ENCODE data around the gene SLC6A9.

Gene SLC6A9

GRCh38 chr1:43998000-43998378 lies 33.3 kb downstream of the SLC6A9 start:
- no peak for DNase-seq

DNA sequence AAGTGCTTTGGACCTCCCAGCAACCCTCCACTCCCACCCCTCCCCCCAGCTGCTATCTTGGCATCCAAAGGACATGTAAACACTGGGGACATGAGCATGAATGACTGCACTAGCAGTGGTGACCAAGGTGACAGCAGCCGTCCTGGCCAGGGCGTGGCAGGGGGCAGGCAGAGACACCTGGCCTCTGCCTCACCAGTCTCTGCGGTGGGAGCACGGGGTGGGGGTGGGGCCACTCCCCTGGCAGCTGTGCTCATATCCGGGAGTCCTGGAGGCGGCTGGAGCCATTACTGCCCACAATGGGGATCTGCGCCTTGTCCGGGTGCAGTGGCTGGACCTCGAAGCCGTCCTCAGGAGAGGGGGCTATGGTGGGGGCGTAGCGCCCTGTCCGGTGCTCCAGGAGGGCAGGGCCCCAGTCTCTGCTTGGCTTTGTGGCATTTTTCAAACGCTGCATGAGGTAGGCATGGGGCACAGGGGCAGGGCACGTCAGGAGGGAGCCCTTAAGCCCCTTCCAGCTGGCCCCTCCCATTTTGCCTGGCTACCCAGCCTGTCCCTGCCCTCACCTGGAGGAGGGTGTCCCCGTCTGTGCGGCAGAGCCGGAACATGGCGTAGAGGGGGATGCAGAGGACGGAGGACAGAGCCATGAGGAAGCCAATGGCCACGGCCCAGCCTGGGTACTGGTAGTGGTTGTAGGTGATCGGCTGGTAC lies 33.8 kb downstream of the SLC6A9 start:
- no peak for DNase-seq

DNA sequence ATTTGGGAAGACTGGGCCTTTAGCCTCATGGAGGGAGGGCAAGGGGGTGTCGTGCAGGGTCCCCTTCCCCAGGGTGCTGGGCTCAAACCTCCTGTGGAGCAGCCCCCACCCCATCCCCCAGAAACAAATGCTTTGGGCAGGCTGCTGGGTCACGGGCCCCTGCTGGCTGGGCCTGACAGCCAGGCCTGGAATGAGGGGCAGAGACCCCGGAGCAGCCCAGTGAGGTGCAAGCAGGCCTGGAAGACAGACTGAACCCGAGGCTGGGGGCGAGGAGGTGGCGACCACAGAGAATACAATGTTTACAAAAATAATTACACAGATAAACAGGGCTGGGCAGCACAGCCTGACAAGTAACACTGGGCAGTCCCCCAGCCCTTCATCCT lies 34.5 kb downstream of the SLC6A9 start:
- DNase-seq = no peak

GRCh38 chr1:43995984-43996732 lies 35.1 kb downstream of the SLC6A9 start:
- no peak for DNase-seq

DNA sequence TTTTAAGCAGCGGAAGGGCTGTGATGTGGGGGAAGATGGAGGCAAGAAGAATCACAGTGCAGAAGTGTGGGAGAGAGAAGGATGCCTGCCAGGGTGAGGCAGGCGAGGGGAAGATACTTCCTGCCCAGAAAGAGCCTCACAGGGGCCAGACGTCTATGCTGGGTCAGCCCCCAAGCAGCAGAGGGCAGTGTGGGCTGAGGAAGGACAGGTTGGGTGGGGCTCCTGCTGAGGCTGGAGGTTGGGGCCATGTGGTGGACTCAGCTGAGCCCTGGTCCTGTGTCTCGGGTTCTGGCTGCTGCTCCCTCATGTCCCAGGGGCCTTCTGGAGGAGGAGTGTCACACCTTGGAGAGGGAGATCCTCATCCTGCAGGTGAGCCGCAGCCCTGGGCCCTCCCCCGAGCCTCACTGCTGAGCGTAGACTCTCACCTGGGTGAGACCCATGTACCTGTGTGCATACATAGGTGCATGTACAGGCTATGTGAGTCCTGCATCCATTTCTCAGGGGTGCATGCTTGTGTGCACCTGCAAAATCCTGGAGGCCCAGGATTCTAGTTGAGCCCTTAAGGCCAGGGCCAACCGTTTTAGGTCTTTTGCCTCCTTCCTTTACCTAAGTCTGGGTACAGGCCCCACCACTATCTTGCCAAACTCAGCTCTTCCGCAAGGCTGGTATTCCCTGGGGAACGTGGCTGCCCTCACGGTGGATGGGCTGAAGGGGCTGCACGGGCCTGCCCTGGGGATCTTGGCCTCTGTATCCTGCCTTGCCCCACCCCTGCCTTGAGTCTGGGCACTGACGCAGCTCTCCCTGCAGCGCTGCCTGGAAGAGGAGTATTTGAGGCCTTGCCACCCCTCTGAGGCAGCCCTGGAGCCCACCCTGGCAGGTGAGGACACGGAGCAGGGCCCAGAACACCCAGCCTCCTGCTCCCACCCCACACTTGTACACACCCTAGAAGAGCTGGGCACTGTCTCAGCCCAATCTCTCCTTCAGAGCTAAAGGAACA lies 36.2 kb downstream of the SLC6A9 start:
- DNase-seq = no peak

DNA sequence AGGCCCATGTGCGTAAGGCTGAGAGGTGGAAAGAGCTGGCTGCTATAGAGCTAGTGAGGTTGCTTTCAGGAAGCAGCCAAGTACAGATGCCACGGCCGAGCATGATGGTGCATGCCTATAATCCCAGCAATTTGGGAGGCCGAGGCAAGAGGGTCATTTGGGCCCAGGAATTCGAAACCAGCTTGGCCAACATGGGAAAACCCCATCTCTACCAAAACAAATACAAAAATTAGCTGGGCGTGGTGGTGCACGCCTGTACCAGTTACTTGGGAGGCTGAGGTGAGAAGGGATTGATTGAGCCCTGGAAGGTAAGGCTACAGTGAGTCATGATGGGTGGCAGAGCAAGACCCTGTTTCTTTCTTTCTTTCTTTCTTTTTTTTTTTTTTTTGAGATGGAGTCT lies 37.2 kb downstream of the SLC6A9 start:
- DNase-seq = no peak

- DNase-seq = no peak
These were observed 37.9 kb downstream of the SLC6A9 start for GRCh38 chr1:43993206-43993914.

- no peak for DNase-seq
These were observed 38.8 kb downstream of the SLC6A9 start for GRCh38 chr1:43992232-43992995.

GRCh38 chr1:43991476-43992231 lies 39.6 kb downstream of the SLC6A9 start, which contains the start of gene CCDC24:
Gene CCDC24 (plus strand): TSS chr1:43991599. CDS start chr1:43991879, 280 bp downstream.
- DNase-seq = peak; percentile 58 to 68 (median 67)

DNA sequence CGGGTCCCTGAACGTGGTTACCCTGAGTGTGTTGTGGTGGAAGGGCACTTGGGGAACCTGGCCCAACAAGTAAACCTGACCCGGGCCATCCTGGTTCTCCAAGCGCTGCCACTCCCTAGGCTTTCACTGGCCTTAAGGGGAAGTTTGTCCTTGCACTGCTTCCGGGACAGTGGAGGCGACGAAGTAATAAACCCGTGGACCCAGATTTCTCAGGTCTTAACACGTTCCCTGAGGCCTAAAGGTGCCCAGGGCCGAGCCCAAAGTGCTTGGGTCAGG lies 40.1 kb downstream of the SLC6A9 start:
- no peak for DNase-seq

DNA sequence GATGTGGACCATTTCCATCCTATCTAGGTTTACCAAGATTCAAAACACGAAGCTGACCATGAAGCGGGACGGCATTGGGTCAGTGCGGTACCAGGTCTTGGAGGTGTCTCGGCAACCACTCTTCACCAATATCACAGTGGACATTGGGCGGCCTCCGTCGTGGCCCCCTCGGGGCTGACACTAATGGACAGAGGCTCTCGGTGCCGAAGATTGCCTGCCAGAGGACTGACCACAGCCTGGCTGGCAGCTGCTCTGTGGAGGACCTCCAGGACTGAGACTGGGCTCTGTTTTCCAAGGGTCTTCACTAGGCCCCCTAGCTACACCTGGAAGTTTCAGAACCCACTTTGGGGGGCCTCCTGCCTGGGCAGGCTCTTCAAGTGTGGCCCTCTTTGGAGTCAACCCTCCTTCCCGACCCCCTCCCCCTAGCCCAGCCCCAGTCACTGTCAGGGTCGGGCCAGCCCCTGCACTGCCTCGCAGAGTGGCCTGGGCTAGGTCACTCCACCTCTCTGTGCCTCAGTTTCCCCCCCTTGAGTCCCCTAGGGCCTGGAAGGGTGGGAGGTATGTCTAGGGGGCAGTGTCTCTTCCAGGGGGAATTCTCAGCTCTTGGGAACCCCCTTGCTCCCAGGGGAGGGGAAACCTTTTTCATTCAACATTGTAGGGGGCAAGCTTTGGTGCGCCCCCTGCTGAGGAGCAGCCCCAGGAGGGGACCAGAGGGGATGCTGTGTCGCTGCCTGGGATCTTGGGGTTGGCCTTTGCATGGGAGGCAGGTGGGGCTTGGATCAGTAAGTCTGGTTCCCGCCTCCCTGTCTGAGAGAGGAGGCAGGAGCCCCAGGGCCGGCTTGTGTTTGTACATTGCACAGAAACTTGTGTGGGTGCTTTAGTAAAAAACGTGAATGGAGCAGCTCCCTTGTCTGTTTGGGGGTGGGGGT lies 40.7 kb downstream of the SLC6A9 start:
- no peak for DNase-seq

DNA sequence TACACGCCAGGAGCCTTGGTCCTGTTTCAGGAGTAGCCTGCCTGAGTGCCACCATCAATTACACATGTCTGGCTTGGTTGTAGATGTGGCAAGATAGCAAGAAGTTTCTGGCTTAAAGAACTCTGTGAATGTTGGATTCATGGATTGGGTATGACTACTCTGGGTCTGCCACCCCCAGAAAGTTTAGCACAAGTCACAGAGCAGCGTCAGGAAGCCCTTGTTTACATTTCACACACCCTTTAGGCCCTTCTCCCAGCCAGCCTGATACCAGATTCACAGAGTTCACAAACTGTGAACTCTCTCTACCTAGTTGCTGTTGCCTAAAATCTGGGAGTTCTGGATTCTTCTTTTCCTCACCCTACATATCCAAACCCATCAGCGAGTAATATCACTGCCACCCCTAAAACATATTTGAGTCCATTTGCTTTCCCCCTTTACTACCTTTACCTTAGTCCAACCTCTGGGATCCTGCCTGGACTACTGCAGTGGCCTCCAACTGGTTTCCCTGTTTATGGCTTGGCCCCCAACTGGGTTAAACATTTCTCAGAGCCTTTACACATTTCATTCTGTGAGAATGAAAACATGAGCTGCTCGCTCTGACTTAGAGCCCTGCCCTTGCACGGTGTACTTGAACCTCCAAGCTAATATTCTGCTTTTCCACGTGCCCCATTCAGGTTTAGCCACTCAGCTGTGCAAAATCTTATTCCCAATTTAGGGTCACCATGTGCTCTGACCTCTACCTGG lies 43.9 kb downstream of the SLC6A9 start:
- DNase-seq = no peak

DNA sequence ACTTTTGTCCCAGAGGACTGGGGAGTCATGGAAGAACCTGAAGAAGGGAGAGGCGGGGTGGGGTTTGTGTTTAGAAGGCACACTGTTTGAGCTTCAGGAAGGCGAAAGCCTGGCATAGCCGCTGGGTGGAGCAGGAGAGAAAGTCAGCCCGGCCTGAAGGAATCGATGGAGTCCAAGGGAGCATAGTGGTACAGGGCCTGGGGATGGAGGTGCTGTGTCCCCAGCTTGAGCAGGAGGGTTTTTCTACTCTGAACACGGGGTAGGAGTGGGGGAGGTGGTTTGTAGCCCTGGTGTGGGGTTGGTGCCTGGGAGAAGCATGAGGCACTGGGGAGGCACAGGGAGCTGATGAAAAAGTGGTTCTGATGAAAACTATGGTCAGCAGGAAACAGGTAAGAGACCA lies 44.5 kb downstream of the SLC6A9 start:
- no peak for DNase-seq

- DNase-seq = no peak
These were observed 45.2 kb downstream of the SLC6A9 start for GRCh38 chr1:43985984-43986595.

DNA sequence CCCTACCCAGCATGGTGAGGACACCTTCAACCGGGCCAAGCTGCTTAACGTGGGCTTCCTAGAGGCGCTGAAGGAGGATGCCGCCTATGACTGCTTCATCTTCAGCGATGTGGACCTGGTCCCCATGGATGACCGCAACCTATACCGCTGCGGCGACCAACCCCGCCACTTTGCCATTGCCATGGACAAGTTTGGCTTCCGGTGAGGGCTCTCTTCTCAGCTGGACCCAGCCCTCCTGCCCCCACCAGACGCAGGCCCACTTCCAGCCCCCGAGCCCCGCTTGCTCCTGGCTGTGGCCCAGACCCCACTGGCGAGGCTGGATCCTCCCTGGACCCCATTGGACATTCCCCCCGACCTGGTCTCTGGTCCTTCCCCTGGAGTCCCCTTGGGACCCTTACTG lies 46.4 kb downstream of the SLC6A9 start:
- DNase-seq = no peak

GRCh38 chr1:43983253-43983899 lies 47.9 kb downstream of the SLC6A9 start:
- DNase-seq = no peak

DNA sequence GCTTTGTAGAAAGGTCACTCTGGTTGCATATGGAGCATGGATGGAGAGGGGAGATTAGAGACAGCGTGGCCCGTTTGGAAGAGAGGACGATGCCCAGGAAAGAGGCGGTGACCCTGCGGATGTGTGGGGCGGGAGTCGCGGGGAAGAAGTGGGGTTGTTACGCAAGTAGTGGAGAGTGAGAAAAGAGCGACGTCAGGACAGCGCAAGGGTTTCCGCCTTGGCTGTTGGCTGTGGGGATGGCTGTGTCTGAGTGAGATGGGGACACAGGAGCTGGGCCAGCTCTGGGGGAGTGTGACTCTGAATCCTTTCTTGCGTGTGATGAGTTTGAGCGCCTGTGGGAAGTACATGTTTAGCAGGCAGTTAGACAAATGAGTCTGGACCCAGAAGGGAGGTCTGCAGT lies 48.5 kb downstream of the SLC6A9 start:
- no peak for DNase-seq

GRCh38 chr1:43982241-43982640 lies 49.0 kb downstream of the SLC6A9 start:
- DNase-seq = no peak

Data from T-helper 1 cell (primary cell).